Measurements from ENCODE around the gene RGPD8.
"Not testable (repeated sequence)": the region's sequence is repeated elsewhere in the genome, so short reads cannot be mapped to it uniquely, and the experiment has no call there.

The RGPD8 gene

GRCh38 chr2:112433480-112433879, at the start of gene RGPD8:
Gene RGPD8 (minus strand): TSS chr2:112433645. CDS start chr2:112433453, 192 bp downstream.
- H3K4me1 ChIP-seq (ENCODE audit: low read depth, poor library complexity, severe bottlenecking); H3K4me3 ChIP-seq (IDR thresholded peaks at IDR 0.05; ENCODE audit: insufficient read depth, low read depth, low read length); H3K27ac ChIP-seq; H3K79me2 ChIP-seq (ENCODE audit: insufficient read depth, low read depth); H3K4me2 ChIP-seq; H3K9ac ChIP-seq; H4K20me1 ChIP-seq (ENCODE audit: insufficient read depth); H2AFZ ChIP-seq (ENCODE audit: low read depth); H3K36me3 ChIP-seq (ENCODE audit: insufficient read depth); H3K27me3 ChIP-seq (ENCODE audit: insufficient read depth, low read depth): not testable (repeated sequence)

DNA sequence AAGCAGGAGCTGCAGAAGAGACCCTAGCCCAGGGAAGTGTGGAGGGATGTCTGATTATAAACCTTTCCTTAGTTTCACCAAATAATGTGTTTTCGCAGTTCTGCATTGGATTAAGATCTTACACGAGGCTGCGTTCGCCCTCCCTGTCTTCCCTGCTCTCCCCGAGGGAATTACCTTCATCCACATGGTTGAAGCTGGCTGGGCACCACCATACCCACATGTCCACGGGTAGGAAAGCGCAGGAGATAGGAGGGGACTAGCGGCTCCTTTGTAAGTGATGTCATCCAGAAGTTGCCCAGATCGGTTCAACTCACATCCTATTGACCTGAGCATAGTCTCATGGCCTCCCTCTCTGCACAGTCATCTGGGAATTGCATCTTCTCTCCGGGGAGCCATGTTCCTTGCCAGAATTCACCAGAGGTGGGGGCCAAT, 49.6 kb upstream of the RGPD8 start:
- H3K79me2 ChIP-seq (ENCODE audit: insufficient read depth, low read depth) = no peaks in the 10 kb centered on the region
- peaks cover 12% of the 10 kb centered on the region for H3K4me1 ChIP-seq (ENCODE audit: low read depth, poor library complexity, severe bottlenecking)
- peak overlapping the region; percentile 69 for H2AFZ ChIP-seq (ENCODE audit: low read depth)
- no peak overlapping the region for H3K4me3 ChIP-seq (IDR thresholded peaks at IDR 0.05; ENCODE audit: insufficient read depth, low read depth, low read length)
- H3K27me3 ChIP-seq (ENCODE audit: insufficient read depth, low read depth) = no peaks in the 10 kb centered on the region
- peak overlapping the region; percentile 44; the same call in 1 of the 2 replicates for H3K27ac ChIP-seq
- H4K20me1 ChIP-seq (ENCODE audit: insufficient read depth) = no peaks in the 10 kb centered on the region
- no peaks in the 10 kb centered on the region for H3K36me3 ChIP-seq (ENCODE audit: insufficient read depth)
- TF ChIP-seq, protein P1, sequence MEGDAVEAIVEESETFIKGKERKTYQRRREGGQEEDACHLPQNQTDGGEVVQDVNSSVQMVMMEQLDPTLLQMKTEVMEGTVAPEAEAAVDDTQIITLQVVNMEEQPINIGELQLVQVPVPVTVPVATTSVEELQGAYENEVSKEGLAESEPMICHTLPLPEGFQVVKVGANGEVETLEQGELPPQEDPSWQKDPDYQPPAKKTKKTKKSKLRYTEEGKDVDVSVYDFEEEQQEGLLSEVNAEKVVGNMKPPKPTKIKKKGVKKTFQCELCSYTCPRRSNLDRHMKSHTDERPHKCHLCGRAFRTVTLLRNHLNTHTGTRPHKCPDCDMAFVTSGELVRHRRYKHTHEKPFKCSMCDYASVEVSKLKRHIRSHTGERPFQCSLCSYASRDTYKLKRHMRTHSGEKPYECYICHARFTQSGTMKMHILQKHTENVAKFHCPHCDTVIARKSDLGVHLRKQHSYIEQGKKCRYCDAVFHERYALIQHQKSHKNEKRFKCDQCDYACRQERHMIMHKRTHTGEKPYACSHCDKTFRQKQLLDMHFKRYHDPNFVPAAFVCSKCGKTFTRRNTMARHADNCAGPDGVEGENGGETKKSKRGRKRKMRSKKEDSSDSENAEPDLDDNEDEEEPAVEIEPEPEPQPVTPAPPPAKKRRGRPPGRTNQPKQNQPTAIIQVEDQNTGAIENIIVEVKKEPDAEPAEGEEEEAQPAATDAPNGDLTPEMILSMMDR (conservative IDR thresholded peaks at IDR 0.05; ENCODE audit: low read depth, low read length) = no peak
- peak overlapping the region; percentile 66 for H3K4me2 ChIP-seq
- H3K9ac ChIP-seq = peak overlapping the region; percentile 50; the same call in 1 of the 2 replicates

GRCh38 chr2:112482309-112483041, 49.0 kb upstream of the RGPD8 start:
- peak overlapping the region; percentile 50 for H3K9ac ChIP-seq
- TF ChIP-seq, protein P1 (conservative IDR thresholded peaks at IDR 0.05; ENCODE audit: low read depth, low read length) = no peak
- H3K4me3 ChIP-seq (IDR thresholded peaks at IDR 0.05; ENCODE audit: insufficient read depth, low read depth, low read length) = no peak overlapping the region
- peak overlapping the region; percentile 69 for H2AFZ ChIP-seq (ENCODE audit: low read depth)
- H4K20me1 ChIP-seq (ENCODE audit: insufficient read depth) = no peaks in the 10 kb centered on the region
- H3K27me3 ChIP-seq (ENCODE audit: insufficient read depth, low read depth) = no peaks in the 10 kb centered on the region
- peak overlapping the region; percentile 44 for H3K27ac ChIP-seq
- H3K79me2 ChIP-seq (ENCODE audit: insufficient read depth, low read depth) = no peaks in the 10 kb centered on the region
- no peaks in the 10 kb centered on the region for H3K36me3 ChIP-seq (ENCODE audit: insufficient read depth)
- peaks cover 12% of the 10 kb centered on the region for H3K4me1 ChIP-seq (ENCODE audit: low read depth, poor library complexity, severe bottlenecking)
- peak overlapping the region; percentile 66 for H3K4me2 ChIP-seq

GRCh38 chr2:112481528-112482233, 48.2 kb upstream of the RGPD8 start, which contains the start of gene TTL:
Gene TTL (plus strand): TSS chr2:112482156. CDS start chr2:112482345, 189 bp downstream.
- Histone ChIP-seq H3K9ac (peak within 1 kb of the TSS; percentile 50), H3K36me3 (ENCODE audit: insufficient read depth) (no peaks in the 10 kb centered on the region), H3K4me2 (peak within 1 kb of the TSS; percentile 72), H3K4me3 (IDR thresholded peaks at IDR 0.05; ENCODE audit: insufficient read depth, low read depth, low read length) (no peak within 1 kb of the TSS), H4K20me1 (ENCODE audit: insufficient read depth) (no peaks in the 10 kb centered on the region), H3K27me3 (ENCODE audit: insufficient read depth, low read depth) (no peaks in the 10 kb centered on the region), H3K4me1 (ENCODE audit: low read depth, poor library complexity, severe bottlenecking) (peaks cover 12% of the 10 kb centered on the region), H3K27ac (peak within 1 kb of the TSS; percentile 62), H2AFZ (ENCODE audit: low read depth) (peak within 1 kb of the TSS; percentile 89), H3K79me2 (ENCODE audit: insufficient read depth, low read depth) (no peaks in the 10 kb centered on the region)
- TF ChIP-seq, protein P1 (conservative IDR thresholded peaks at IDR 0.05; ENCODE audit: low read depth, low read length) = no peak

All from KMS-11 (cell line).